Osteocyte (in vitro differentiated cells): ENCODE data around the gene ARSD. TPM values are rescaled to one million over a fixed set of nuclear protein-coding genes. Genes with fewer than 3 reads are reported as not detected.

ENCODE experiments used
- DNase-seq: peaks from one replicate; pipeline ENCODE4 v3.0.0; 2021; ENCODE audit warnings: mixed read lengths; ENCODE audit not compliant: unreplicated experiment; ENCODE audit errors: extremely low spot score
- H3K27ac Mint-ChIP-seq: one replicate; pipeline ENCODE4 v1.8.0; 2021; ENCODE audit warnings: mild to moderate bottlenecking, mixed read lengths; ENCODE audit not compliant: unreplicated experiment
- H3K27me3 Mint-ChIP-seq: one replicate; pipeline ENCODE4 v1.8.0; 2021; ENCODE audit warnings: mixed read lengths; ENCODE audit not compliant: unreplicated experiment
- H3K36me3 Mint-ChIP-seq: one replicate; pipeline ENCODE4 v1.8.0; 2021; ENCODE audit warnings: mixed read lengths; ENCODE audit not compliant: unreplicated experiment
- H3K4me1 Mint-ChIP-seq: one replicate; pipeline ENCODE4 v1.8.0; 2021; ENCODE audit warnings: mixed read lengths; ENCODE audit not compliant: unreplicated experiment
- H3K4me3 Mint-ChIP-seq: one replicate; pipeline ENCODE4 v1.8.0; 2021; ENCODE audit warnings: mild to moderate bottlenecking, moderate library complexity, mixed read lengths; ENCODE audit not compliant: unreplicated experiment
- H3K9me3 Mint-ChIP-seq: one replicate; pipeline ENCODE4 v1.8.0; 2021; ENCODE audit warnings: mixed read lengths; ENCODE audit not compliant: unreplicated experiment
- CTCF ChIP-seq: fragments of 200-600 bp; sonication (generic); IDR thresholded peaks from 2 replicates; pipeline ENCODE4 v1.5.0; 2021; ENCODE audit warnings: antibody characterized with exemption, mild to moderate bottlenecking, moderate library complexity
- total RNA-seq: library from RNA; stranded (reverse); gene quantifications from 2 replicates; pipeline ENCODE4 v1.2.1, GENCODE V29; 2021

ARSD gene
- total RNA-seq, 1 donor from 2014 or later: 44.6 TPM

GRCh38 chrX:2875798-2876399 is 53.2 kb downstream of the ARSD start:
- DNase-seq: no peak
- no peaks in the 10 kb centered on the region for H3K27me3 Mint-ChIP-seq
- TF ChIP-seq CTCF: peak; percentile 47
- no peak overlapping the region for H3K4me3 Mint-ChIP-seq
- H3K36me3 Mint-ChIP-seq: peaks cover 3% of the 10 kb centered on the region
- peaks cover 3% of the 10 kb centered on the region for H3K9me3 Mint-ChIP-seq
- no peaks in the 10 kb centered on the region for H3K4me1 Mint-ChIP-seq
- H3K27ac Mint-ChIP-seq: no peak overlapping the region

GRCh38 chrX:2875136-2875481 is 54.0 kb downstream of the ARSD start:
- H3K4me3 Mint-ChIP-seq: no peak overlapping the region

GRCh38 chrX:2874222-2875135 is 54.7 kb downstream of the ARSD start:
- Mint-ChIP-seq H3K27me3 (no peaks in the 10 kb centered on the region), H3K4me1 (no peaks in the 10 kb centered on the region), H3K9me3 (peaks cover 9% of the 10 kb centered on the region), H3K4me3 (no peak overlapping the region), H3K36me3 (peaks cover 6% of the 10 kb centered on the region), H3K27ac (no peak overlapping the region)
- no peak for TF ChIP-seq CTCF
- DNase-seq: no peak

More at GRCh38 chrX:2875136-2875481, 54.0 kb downstream of the ARSD start:
- Mint-ChIP-seq H3K27me3 (no peaks in the 10 kb centered on the region), H3K36me3 (peaks cover 6% of the 10 kb centered on the region), H3K27ac (no peak overlapping the region), H3K4me1 (no peaks in the 10 kb centered on the region), H3K9me3 (peaks cover 9% of the 10 kb centered on the region)
- DNase-seq: no peak
- TF ChIP-seq CTCF: no peak

- H3K4me1 Mint-ChIP-seq: no peaks in the 10 kb centered on the region
- peaks cover 6% of the 10 kb centered on the region for H3K36me3 Mint-ChIP-seq
- H3K9me3 Mint-ChIP-seq: peaks cover 9% of the 10 kb centered on the region
- TF ChIP-seq CTCF: no peak
- H3K27ac Mint-ChIP-seq: no peak overlapping the region
- DNase-seq: peak; percentile 17
- H3K27me3 Mint-ChIP-seq: no peaks in the 10 kb centered on the region
- no peak overlapping the region for H3K4me3 Mint-ChIP-seq
Observed at GRCh38 chrX:2872671-2873277, 56.4 kb downstream of the ARSD start.

GRCh38 chrX:2871831-2872230 is 57.3 kb downstream of the ARSD start:
- Mint-ChIP-seq H3K4me1 (no peaks in the 10 kb centered on the region), H3K36me3 (peaks cover 6% of the 10 kb centered on the region), H3K27ac (no peak overlapping the region), H3K4me3 (no peak overlapping the region), H3K9me3 (peaks cover 9% of the 10 kb centered on the region), H3K27me3 (no peaks in the 10 kb centered on the region)
- DNase-seq: peak; percentile 3
- TF ChIP-seq CTCF: no peak
